ENCODE measurements around the gene GCNT1. TPM values are rescaled to one million over a fixed set of nuclear protein-coding genes. Genes with fewer than 3 reads are reported as not detected.

Gene GCNT1
- total RNA-seq, 1 donor from 2014 or later = 69.3 TPM

GRCh38 chr9:76448501-76448900, 10.5 kb upstream of the GCNT1 start:
- no peaks in the 10 kb centered on the region for H3K36me3 Mint-ChIP-seq (ENCODE audit: insufficient read depth)
- peaks cover 19% of the 10 kb centered on the region for H3K4me1 Mint-ChIP-seq (ENCODE audit: low read depth)
- TF ChIP-seq CTCF (IDR thresholded peaks at IDR 0.05; ENCODE audit: unreplicated experiment) = no peak

GRCh38 chr9:76451234-76451633, 7.7 kb upstream of the GCNT1 start:
- peaks cover 9% of the 10 kb centered on the region for H3K4me1 Mint-ChIP-seq (ENCODE audit: low read depth)
- no peak for TF ChIP-seq CTCF (IDR thresholded peaks at IDR 0.05; ENCODE audit: unreplicated experiment)
- no peaks in the 10 kb centered on the region for H3K9me3 Mint-ChIP-seq (ENCODE audit: low read depth)
- H3K27me3 Mint-ChIP-seq = no peaks in the 10 kb centered on the region
- no peak overlapping the region for H3K27ac Mint-ChIP-seq
- H3K4me3 Mint-ChIP-seq (ENCODE audit: low read depth) = no peak overlapping the region
- DNase-seq (ENCODE audit: low spot score, unreplicated experiment) = no peak
- no peaks in the 10 kb centered on the region for H3K36me3 Mint-ChIP-seq (ENCODE audit: insufficient read depth)

More at GRCh38 chr9:76448501-76448900, 10.5 kb upstream of the GCNT1 start:
- no peak for DNase-seq (ENCODE audit: low spot score, unreplicated experiment)
- Mint-ChIP-seq H3K27ac (no peak overlapping the region), H3K9me3 (ENCODE audit: low read depth) (no peaks in the 10 kb centered on the region), H3K27me3 (no peaks in the 10 kb centered on the region), H3K4me3 (ENCODE audit: low read depth) (no peak overlapping the region)

GRCh38 chr9:76452839-76453238, 6.1 kb upstream of the GCNT1 start:
- Mint-ChIP-seq H3K9me3 (ENCODE audit: low read depth) (no peaks in the 10 kb centered on the region), H3K27ac (no peak overlapping the region), H3K4me1 (ENCODE audit: low read depth) (peaks cover 15% of the 10 kb centered on the region), H3K4me3 (ENCODE audit: low read depth) (no peak overlapping the region), H3K36me3 (ENCODE audit: insufficient read depth) (no peaks in the 10 kb centered on the region), H3K27me3 (no peaks in the 10 kb centered on the region)
- no peak for DNase-seq (ENCODE audit: low spot score, unreplicated experiment)
- TF ChIP-seq CTCF (IDR thresholded peaks at IDR 0.05; ENCODE audit: unreplicated experiment) = no peak

GRCh38 chr9:76453785-76454184, 5.2 kb upstream of the GCNT1 start:
- peaks cover 16% of the 10 kb centered on the region for H3K4me1 Mint-ChIP-seq (ENCODE audit: low read depth)
- DNase-seq (ENCODE audit: low spot score, unreplicated experiment) = no peak
- H3K36me3 Mint-ChIP-seq (ENCODE audit: insufficient read depth) = no peaks in the 10 kb centered on the region
- H3K9me3 Mint-ChIP-seq (ENCODE audit: low read depth) = no peaks in the 10 kb centered on the region
- H3K4me3 Mint-ChIP-seq (ENCODE audit: low read depth) = no peak overlapping the region
- H3K27me3 Mint-ChIP-seq = no peaks in the 10 kb centered on the region
- no peak overlapping the region for H3K27ac Mint-ChIP-seq
- TF ChIP-seq CTCF (IDR thresholded peaks at IDR 0.05; ENCODE audit: unreplicated experiment) = no peak

GRCh38 chr9:76454311-76454710, 4.7 kb upstream of the GCNT1 start:
- H3K36me3 Mint-ChIP-seq (ENCODE audit: insufficient read depth) = no peaks in the 10 kb centered on the region
- no peak overlapping the region for H3K27ac Mint-ChIP-seq
- no peak for DNase-seq (ENCODE audit: low spot score, unreplicated experiment)
- H3K4me1 Mint-ChIP-seq (ENCODE audit: low read depth) = peaks cover 15% of the 10 kb centered on the region
- H3K4me3 Mint-ChIP-seq (ENCODE audit: low read depth) = no peak overlapping the region
- no peaks in the 10 kb centered on the region for H3K27me3 Mint-ChIP-seq
- H3K9me3 Mint-ChIP-seq (ENCODE audit: low read depth) = no peaks in the 10 kb centered on the region
- TF ChIP-seq CTCF (IDR thresholded peaks at IDR 0.05; ENCODE audit: unreplicated experiment) = no peak

Measured in progenitor cell of endocrine pancreas (in vitro differentiated cells).